GM21360 (cell line): ENCODE measurements around the gene TRIM39.
A peak's percentile ranks its signal among the peaks of the same experiment; 100 is the strongest.

Experiments
- ATAC-seq: cut with Tn5 transposase; IDR thresholded peaks from one replicate; pipeline ENCODE4 v1.9.1; 2021; ENCODE audit warnings: mild to moderate bottlenecking, moderate library complexity; ENCODE audit not compliant: unreplicated experiment

Gene TRIM39

GRCh38 chr6:30327232-30327746 lies 562 bp downstream of the TRIM39 start:
- no peak for ATAC-seq

- ATAC-seq = no peak
Observed at GRCh38 chr6:30328397-30328796, 1.7 kb downstream of the TRIM39 start.

GRCh38 chr6:30329331-30329730 lies 2.6 kb downstream of the TRIM39 start:
- ATAC-seq = no peak

- no peak for ATAC-seq
Observed at GRCh38 chr6:30331981-30332380, 5.3 kb downstream of the TRIM39 start.

- no peak for ATAC-seq
Observed at GRCh38 chr6:30334075-30334783, 7.5 kb downstream of the TRIM39 start.

- no peak for ATAC-seq
Observed at GRCh38 chr6:30340589-30341054, 13.9 kb downstream of the TRIM39 start.

GRCh38 chr6:30341218-30341617 lies 14.5 kb downstream of the TRIM39 start:
- ATAC-seq = no peak

GRCh38 chr6:30341728-30342127 lies 15.0 kb downstream of the TRIM39 start:
- ATAC-seq = no peak

- ATAC-seq = no peak
Observed at GRCh38 chr6:30344191-30344867, 17.6 kb downstream of the TRIM39 start.

- peak; percentile 88 for ATAC-seq
Observed at GRCh38 chr6:30344868-30345671, 18.3 kb downstream of the TRIM39 start, which contains the start of gene RPP21. TSS of gene RPP21 (plus strand) at chr6:30345156. CDS start at chr6:30345172, 16 bp downstream.

GRCh38 chr6:30345852-30346251 lies 19.1 kb downstream of the TRIM39 start:
- ATAC-seq = no peak

- ATAC-seq = no peak
Observed at GRCh38 chr6:30348957-30349356, 22.2 kb downstream of the TRIM39 start.

- ATAC-seq = no peak
Observed at GRCh38 chr6:30349421-30350177, 22.9 kb downstream of the TRIM39 start.

GRCh38 chr6:30350524-30350923 lies 23.8 kb downstream of the TRIM39 start:
- ATAC-seq = no peak

- ATAC-seq = no peak
Observed at GRCh38 chr6:30352550-30352949, 25.8 kb downstream of the TRIM39 start.

GRCh38 chr6:30355281-30355680 lies 28.6 kb downstream of the TRIM39 start:
- ATAC-seq = no peak

- no peak for ATAC-seq
Observed at GRCh38 chr6:30356536-30356935, 29.8 kb downstream of the TRIM39 start.

- no peak for ATAC-seq
Observed at GRCh38 chr6:30357678-30358540, 31.2 kb downstream of the TRIM39 start.

- no peak for ATAC-seq
Observed at GRCh38 chr6:30359276-30359675, 32.5 kb downstream of the TRIM39 start.

- no peak for ATAC-seq
Observed at GRCh38 chr6:30360139-30360538, 33.4 kb downstream of the TRIM39 start.
